Uterus (tissue), 2 donors: ENCODE measurements around the gene GPRIN3.

Experiments
- CTCF ChIP-seq, 4 experiments: fragments of 200-600 bp in 2 of 4; fragments of 450-650 bp in 2 of 4; sonication (generic) in 2 of 4; IDR thresholded peaks; one replicate each; pipeline ENCODE4 v1.5.1; 2016 to 2019; ENCODE audit warnings: antibody characterized with exemption in 4 of 4, mild to moderate bottlenecking in 2 of 4, moderate library complexity in 1 of 4
- POLR2A ChIP-seq, 2 donors: fragments of 450-650 bp; IDR thresholded peaks; one replicate each; pipeline ENCODE4 v1.6.1; 2016; ENCODE audit warnings: antibody characterized with exemption in 2 of 2, mild to moderate bottlenecking in 1 of 2, moderate library complexity in 1 of 2

GRCh38 chr4:89213382-89213701, 94.3 kb downstream of the GPRIN3 start:
- no peak for TF ChIP-seq CTCF (IDR thresholded peaks at IDR 0.05)
- TF ChIP-seq POLR2A (IDR thresholded peaks at IDR 0.05), result no peak
